Bronchial epithelial cell (primary cell): ENCODE data around the gene ZG16B. TPM values are rescaled to one million over a fixed set of nuclear protein-coding genes. Genes with fewer than 3 reads are reported as not detected.

Experiments used
- DNase-seq: peaks from one replicate; pipeline ENCODE4 v3.0.0-alpha.2; 2010; ENCODE audit warnings: low read depth
- FAIRE-seq: peaks from 2 replicates; lab custom pipeline; 2011; peaks lifted over from hg19 to GRCh38; lab: Jason Lieb, UNC
- H3K27me3 ChIP-seq: 2 replicates; pipeline ENCODE4 v1.5.1; 2011; ENCODE audit warnings: low read length; ENCODE audit not compliant: control insufficient read depth, insufficient read depth
- H3K36me3 ChIP-seq: 2 replicates; pipeline ENCODE4 v1.5.1; 2011; ENCODE audit warnings: low read length; ENCODE audit not compliant: control insufficient read depth, insufficient read depth
- H3K4me3 ChIP-seq: 2 replicates; pipeline ENCODE4 v1.5.1; 2011; ENCODE audit warnings: mild to moderate bottlenecking, low read depth, low read length, control low read depth
- total RNA-seq: library from RNA; depleted of rRNA; stranded (reverse); fragments of >200 nt; gene quantifications from 2 replicates; pipeline ENCODE4 v1.2.1, GENCODE V29; 2014
- TF ChIP-seq, protein P1 (sequence below): IDR thresholded peaks from 2 replicates; pipeline ENCODE4 v1.5.1; 2011; ENCODE audit warnings: mild to moderate bottlenecking, moderate library complexity, low read length, control low read depth, inconsistent platforms; ENCODE audit not compliant: insufficient read depth, severe bottlenecking

The ZG16B gene
- total RNA-seq, 1 donor from 2014 or later: 0.53 TPM

DNA sequence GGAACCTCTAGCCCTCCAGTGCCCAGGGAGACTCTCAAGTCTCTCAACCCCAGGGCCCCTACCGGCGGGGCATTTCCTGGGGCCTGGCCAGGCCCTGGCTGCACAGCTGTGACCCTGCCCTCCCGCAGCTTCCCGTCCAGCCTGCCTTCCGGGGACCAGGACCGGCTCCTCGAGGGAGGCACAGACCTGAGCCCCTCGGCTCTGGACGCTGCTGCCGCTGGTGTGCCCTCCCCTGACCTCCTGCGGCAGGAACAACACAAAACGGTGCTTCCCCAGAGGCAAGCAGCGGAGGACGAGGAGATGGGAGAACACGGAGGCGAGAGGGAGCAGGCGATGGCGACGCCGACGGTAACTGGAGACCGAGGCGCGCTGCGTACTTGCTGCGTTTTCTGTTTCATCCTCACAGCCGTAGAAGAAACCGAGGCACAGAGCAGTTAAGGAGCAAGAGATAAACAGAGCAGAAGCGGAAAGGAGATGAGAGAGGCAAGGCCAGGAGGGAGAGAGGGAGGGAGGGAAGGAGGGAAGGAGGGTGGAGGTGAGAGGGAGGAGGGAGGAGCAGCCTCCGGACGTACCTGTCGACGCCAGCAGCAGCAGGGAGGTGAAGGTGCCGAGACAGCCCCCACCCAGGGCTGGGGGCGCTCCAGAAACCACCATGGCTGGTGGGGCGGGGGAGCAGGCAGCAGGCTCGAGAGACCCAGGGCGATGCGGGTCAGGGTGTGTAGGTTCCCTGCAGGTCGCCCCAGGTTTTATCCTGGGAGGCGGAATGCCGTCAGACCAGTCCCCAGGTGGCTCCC is 27.5 kb downstream of the ZG16B start, which contains the start of gene PRSS22:
TSS of gene PRSS22 (minus strand) at position 720 of the 794 bp plus-strand sequence. CDS start at position 654, 66 bp downstream.
- H3K4me3 ChIP-seq: peak within 1 kb of the TSS; percentile 47
- TF ChIP-seq, protein P1, sequence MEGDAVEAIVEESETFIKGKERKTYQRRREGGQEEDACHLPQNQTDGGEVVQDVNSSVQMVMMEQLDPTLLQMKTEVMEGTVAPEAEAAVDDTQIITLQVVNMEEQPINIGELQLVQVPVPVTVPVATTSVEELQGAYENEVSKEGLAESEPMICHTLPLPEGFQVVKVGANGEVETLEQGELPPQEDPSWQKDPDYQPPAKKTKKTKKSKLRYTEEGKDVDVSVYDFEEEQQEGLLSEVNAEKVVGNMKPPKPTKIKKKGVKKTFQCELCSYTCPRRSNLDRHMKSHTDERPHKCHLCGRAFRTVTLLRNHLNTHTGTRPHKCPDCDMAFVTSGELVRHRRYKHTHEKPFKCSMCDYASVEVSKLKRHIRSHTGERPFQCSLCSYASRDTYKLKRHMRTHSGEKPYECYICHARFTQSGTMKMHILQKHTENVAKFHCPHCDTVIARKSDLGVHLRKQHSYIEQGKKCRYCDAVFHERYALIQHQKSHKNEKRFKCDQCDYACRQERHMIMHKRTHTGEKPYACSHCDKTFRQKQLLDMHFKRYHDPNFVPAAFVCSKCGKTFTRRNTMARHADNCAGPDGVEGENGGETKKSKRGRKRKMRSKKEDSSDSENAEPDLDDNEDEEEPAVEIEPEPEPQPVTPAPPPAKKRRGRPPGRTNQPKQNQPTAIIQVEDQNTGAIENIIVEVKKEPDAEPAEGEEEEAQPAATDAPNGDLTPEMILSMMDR: no peak
- no peaks in the 10 kb centered on the region for H3K27me3 ChIP-seq
- DNase-seq (peak; percentile 27), FAIRE-seq (no peak)
- no peaks in the 10 kb centered on the region for H3K36me3 ChIP-seq

DNA sequence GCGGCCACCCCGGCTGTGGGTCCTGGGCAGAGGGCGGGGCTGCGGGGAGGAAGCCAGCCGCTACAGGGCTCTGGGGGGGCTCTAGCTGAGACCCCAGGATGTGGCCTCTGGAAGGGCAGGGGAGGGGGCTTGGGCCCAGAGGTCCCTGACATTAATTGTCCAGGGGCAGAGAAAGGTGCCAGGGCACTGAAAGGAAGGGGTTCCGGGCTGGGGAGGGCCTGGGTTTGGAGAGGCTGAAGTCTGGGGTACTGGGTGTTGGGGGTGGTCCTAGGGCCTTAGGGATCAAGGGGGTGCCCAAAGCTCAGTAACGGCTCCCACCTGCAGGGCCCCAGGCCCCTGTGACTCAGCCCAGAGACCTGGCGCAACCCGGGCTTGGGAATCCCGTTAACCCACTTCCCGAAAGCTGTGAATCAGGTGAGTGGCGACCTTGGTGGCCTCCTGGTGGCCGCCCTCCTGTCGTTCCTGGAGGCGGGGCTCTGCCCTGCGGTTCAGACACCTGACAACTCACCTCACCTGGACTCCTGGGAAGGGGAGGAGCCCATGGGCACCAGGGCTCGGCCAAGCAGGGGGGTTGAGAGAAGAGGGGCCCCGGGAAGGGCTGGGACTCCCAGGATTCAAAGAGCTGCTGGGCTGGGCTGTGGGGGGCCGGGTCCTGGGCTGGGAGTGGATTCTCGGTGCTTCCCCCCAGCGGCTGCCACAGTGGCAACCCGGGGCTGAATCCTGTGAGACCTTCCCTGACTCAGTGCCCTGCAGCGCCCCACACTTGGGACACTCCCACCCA is 28.3 kb downstream of the ZG16B start:
- Histone ChIP-seq H3K27me3 (no peaks in the 10 kb centered on the region), H3K4me3 (peak overlapping the region; percentile 47), H3K36me3 (no peaks in the 10 kb centered on the region)
- FAIRE-seq (no peak), DNase-seq (peak; percentile 68)
- TF ChIP-seq, protein P1: peak; percentile 9

DNA sequence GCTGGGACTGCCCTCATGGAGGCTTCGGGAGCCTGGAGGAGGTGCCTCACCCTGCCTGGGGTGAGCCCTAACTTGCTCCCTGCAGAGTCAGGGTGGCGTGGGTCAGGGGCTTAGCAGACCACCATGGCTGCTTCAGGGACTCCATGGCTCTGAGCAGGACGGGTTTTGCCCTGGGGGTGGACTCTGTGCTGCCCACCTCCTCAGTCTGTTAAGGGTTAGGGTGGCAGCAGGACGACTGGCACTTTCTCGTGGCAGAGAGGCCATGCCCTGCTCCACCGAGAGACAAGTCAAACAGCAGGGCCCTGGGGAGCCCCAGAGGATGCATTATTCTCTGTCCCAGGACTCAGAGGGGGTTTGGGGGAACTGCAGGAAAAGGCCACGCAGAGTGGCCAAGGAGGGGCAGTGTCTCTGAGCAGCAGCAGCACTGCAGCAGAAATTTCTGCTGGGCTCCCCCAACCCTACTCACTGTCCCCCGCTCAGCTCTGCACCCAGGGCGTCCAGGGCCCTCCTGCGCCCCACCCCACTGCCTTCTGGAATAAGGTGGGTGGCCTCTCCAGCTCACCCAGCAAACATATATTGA is 29.7 kb downstream of the ZG16B start:
- TF ChIP-seq, protein P1: no peak
- Histone ChIP-seq H3K4me3 (no peak overlapping the region), H3K27me3 (no peaks in the 10 kb centered on the region), H3K36me3 (no peaks in the 10 kb centered on the region)
- no peak for FAIRE-seq
- DNase-seq: no peak

DNA sequence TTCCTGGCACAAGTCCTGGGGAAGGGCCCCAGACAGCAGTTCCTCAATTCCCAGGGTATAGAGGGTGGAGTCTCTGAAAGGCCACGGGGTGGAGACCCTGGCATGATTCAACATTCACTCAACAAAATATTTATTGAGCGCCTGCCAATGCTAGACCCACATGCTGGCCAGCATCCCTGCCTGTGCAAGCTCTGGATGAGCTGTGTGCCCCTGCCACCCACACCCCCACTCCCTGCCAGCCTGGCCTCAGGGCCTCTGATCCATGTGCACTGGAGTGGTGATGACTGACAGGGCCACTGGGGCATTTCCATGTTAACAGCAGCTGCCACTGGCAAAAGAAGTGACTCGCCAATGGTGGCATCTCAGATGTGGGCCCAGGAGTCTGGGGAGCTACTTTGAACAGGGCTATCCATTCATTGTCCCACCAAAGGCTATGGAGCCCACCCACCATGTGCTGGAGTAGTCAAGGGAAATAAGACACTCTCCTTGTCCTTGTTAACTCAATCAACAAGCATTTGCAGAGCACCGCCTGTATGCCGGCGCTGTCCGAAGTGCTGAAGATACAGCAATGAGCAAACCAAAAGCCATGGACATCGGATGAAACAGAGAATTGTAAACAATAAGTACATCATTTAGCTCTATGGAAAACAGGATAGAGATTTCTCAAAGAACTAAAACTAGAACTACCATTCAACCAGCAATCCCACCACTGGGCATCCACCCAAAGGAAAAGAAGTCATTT is 30.9 kb downstream of the ZG16B start:
- DNase-seq: peak; percentile 29
- Histone ChIP-seq H3K36me3 (no peaks in the 10 kb centered on the region), H3K4me3 (no peak overlapping the region), H3K27me3 (no peaks in the 10 kb centered on the region)
- TF ChIP-seq, protein P1: no peak
- no peak for FAIRE-seq

DNA sequence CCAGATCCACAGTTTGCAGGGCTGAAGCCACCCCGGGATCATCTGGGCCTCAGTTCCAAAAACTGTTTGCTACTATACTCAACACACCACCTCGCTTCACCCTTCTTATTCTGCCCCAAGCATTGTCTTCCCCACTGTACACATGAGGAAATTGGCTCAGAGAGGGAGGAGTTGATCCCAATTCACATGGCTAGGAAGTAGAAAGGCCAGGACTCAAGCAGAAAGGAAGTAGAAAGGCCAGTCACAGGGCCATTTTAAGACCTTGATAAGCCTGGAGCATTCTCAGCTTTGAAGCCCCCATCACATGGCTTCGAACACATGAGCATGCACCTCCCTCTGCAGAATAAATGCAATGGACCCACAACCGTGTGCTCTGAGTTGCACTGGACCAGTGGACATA is 35.5 kb downstream of the ZG16B start:
- DNase-seq: no peak
- TF ChIP-seq, protein P1: no peak
- Histone ChIP-seq H3K36me3 (no peaks in the 10 kb centered on the region), H3K27me3 (no peaks in the 10 kb centered on the region), H3K4me3 (no peak overlapping the region)
- no peak for FAIRE-seq
